ENCODE measurements around the gene NEK10.

DNA sequence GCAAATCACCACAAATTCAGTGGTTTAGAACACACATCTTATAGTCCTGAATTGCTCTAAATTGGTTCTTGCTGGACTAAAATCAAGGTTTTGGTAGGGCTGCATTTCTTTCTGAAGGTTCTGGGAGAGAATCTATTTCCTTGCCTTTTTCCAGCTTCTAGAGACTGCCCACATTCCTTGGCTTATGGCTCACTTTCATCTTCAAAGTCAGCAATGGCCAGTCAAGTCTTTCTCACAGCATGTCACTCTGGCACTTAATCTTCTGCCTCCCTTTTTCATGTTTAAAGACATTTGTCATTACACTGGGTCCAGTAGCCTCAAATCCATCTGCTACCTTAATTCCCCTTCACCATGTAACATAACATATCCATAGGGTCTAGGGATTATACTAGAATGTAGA, 149.0 kb downstream of the NEK10 start:
- TF ChIP-seq, protein P1, sequence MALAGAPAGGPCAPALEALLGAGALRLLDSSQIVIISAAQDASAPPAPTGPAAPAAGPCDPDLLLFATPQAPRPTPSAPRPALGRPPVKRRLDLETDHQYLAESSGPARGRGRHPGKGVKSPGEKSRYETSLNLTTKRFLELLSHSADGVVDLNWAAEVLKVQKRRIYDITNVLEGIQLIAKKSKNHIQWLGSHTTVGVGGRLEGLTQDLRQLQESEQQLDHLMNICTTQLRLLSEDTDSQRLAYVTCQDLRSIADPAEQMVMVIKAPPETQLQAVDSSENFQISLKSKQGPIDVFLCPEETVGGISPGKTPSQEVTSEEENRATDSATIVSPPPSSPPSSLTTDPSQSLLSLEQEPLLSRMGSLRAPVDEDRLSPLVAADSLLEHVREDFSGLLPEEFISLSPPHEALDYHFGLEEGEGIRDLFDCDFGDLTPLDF (CRISPR knock-in tag; IDR thresholded peaks at IDR 0.05): no peak
- TF ChIP-seq MAFG (tag; conservative IDR thresholded peaks at IDR 0.05) (no peak), CBX5 (IDR thresholded peaks at IDR 0.05; ENCODE audit: borderline replicate concordance, low read depth) (no peak), BRCA1 (IDR thresholded peaks at IDR 0.05) (no peak), BRCA1 (CRISPR knock-in tag; IDR thresholded peaks at IDR 0.05) (no peak)
- TF ChIP-seq, protein P2, sequence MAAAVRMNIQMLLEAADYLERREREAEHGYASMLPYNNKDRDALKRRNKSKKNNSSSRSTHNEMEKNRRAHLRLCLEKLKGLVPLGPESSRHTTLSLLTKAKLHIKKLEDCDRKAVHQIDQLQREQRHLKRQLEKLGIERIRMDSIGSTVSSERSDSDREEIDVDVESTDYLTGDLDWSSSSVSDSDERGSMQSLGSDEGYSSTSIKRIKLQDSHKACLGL (CRISPR knock-in tag; IDR thresholded peaks at IDR 0.05; ENCODE audit: borderline replicate concordance, poor library complexity, severe bottlenecking): no peak
- TF ChIP-seq, protein P3, sequence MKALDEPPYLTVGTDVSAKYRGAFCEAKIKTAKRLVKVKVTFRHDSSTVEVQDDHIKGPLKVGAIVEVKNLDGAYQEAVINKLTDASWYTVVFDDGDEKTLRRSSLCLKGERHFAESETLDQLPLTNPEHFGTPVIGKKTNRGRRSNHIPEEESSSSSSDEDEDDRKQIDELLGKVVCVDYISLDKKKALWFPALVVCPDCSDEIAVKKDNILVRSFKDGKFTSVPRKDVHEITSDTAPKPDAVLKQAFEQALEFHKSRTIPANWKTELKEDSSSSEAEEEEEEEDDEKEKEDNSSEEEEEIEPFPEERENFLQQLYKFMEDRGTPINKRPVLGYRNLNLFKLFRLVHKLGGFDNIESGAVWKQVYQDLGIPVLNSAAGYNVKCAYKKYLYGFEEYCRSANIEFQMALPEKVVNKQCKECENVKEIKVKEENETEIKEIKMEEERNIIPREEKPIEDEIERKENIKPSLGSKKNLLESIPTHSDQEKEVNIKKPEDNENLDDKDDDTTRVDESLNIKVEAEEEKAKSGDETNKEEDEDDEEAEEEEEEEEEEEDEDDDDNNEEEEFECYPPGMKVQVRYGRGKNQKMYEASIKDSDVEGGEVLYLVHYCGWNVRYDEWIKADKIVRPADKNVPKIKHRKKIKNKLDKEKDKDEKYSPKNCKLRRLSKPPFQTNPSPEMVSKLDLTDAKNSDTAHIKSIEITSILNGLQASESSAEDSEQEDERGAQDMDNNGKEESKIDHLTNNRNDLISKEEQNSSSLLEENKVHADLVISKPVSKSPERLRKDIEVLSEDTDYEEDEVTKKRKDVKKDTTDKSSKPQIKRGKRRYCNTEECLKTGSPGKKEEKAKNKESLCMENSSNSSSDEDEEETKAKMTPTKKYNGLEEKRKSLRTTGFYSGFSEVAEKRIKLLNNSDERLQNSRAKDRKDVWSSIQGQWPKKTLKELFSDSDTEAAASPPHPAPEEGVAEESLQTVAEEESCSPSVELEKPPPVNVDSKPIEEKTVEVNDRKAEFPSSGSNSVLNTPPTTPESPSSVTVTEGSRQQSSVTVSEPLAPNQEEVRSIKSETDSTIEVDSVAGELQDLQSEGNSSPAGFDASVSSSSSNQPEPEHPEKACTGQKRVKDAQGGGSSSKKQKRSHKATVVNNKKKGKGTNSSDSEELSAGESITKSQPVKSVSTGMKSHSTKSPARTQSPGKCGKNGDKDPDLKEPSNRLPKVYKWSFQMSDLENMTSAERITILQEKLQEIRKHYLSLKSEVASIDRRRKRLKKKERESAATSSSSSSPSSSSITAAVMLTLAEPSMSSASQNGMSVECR (CRISPR knock-in tag; IDR thresholded peaks at IDR 0.05): no peak
